Esophagus squamous epithelium (tissue), 4 donors: ENCODE data around the gene RNF34.

Source experiments
- CTCF ChIP-seq, 6 experiments: fragments of 450-650 bp in 4 of 6; fragments of 200-600 bp in 2 of 6; sonication (generic) in 2 of 6; IDR thresholded peaks; one replicate each; pipeline ENCODE4 v1.5.1; 2016 to 2019; ENCODE audit warnings: antibody characterized with exemption in 6 of 6, mild to moderate bottlenecking in 4 of 6, moderate library complexity in 4 of 6
- POLR2A ChIP-seq, 4 donors: fragments of 450-650 bp; IDR thresholded peaks; one replicate each; pipeline ENCODE4 v1.6.1; 2017; ENCODE audit warnings: antibody characterized with exemption in 4 of 4, mild to moderate bottlenecking in 4 of 4, moderate library complexity in 3 of 4

GRCh38 chr12:121442028-121442948 is 42.4 kb downstream of the RNF34 start:
- no peak for TF ChIP-seq CTCF (IDR thresholded peaks at IDR 0.05)
- TF ChIP-seq POLR2A (IDR thresholded peaks at IDR 0.05): no peak
